Stimulated activated CD8-positive, alpha-beta memory T cell treated with anti-CD3 and anti-CD28 coated beads, Interleukin-4, amount 100 ng/mL, for 1 hour (primary cell): ENCODE measurements around the gene SETBP1.

ENCODE experiments used
- DNase-seq, 2 donors: peaks; one replicate each; pipeline ENCODE4 v3.0.0-alpha.2; 2020; ENCODE audit warnings: low read depth in 2 of 2, low spot score in 1 of 2

Gene SETBP1

GRCh38 chr18:45007531-45007930 lies 326.8 kb downstream of the SETBP1 start:
- no peak for DNase-seq

GRCh38 chr18:45008694-45009413 lies 328.2 kb downstream of the SETBP1 start:
- no peak for DNase-seq

- no peak for DNase-seq
Measured at GRCh38 chr18:45009756-45010155, 329.1 kb downstream of the SETBP1 start.

GRCh38 chr18:45012286-45012685 lies 331.6 kb downstream of the SETBP1 start:
- DNase-seq = no peak

- no peak for DNase-seq
Measured at GRCh38 chr18:45014047-45014501, 333.4 kb downstream of the SETBP1 start.

GRCh38 chr18:45015788-45016128 lies 335.1 kb downstream of the SETBP1 start:
- no peak for DNase-seq

GRCh38 chr18:45019469-45019868 lies 338.8 kb downstream of the SETBP1 start:
- no peak for DNase-seq

GRCh38 chr18:45023519-45023918 lies 342.8 kb downstream of the SETBP1 start:
- DNase-seq = no peak

- no peak for DNase-seq
Measured at GRCh38 chr18:45024357-45025088, 343.8 kb downstream of the SETBP1 start.

GRCh38 chr18:45025089-45025450 lies 344.4 kb downstream of the SETBP1 start:
- no peak for DNase-seq

GRCh38 chr18:45026162-45026561 lies 345.5 kb downstream of the SETBP1 start:
- DNase-seq = no peak

- DNase-seq = no peak
Measured at GRCh38 chr18:45034179-45034578, 353.5 kb downstream of the SETBP1 start.

GRCh38 chr18:45037618-45038017 lies 356.9 kb downstream of the SETBP1 start:
- no peak for DNase-seq

GRCh38 chr18:45039376-45039775 lies 358.7 kb downstream of the SETBP1 start:
- DNase-seq = no peak

GRCh38 chr18:45040879-45041278 lies 360.2 kb downstream of the SETBP1 start:
- DNase-seq = no peak

- no peak for DNase-seq
Measured at GRCh38 chr18:45044787-45045186, 364.1 kb downstream of the SETBP1 start.

GRCh38 chr18:45046228-45046627 lies 365.5 kb downstream of the SETBP1 start:
- no peak for DNase-seq

GRCh38 chr18:45046961-45047360 lies 366.3 kb downstream of the SETBP1 start:
- no peak for DNase-seq

- DNase-seq = no peak
Measured at GRCh38 chr18:45049578-45050319, 369.1 kb downstream of the SETBP1 start.

GRCh38 chr18:45050712-45051601 lies 370.3 kb downstream of the SETBP1 start:
- no peak for DNase-seq

GRCh38 chr18:45054636-45055035 lies 373.9 kb downstream of the SETBP1 start:
- no peak for DNase-seq
